Fibroblast of mammary gland (primary cell): ENCODE results near the gene ZNF804B.
"Not testable (repeated sequence)": the region's sequence is repeated elsewhere in the genome, so short reads cannot be mapped to it uniquely, and the experiment has no call there.

ENCODE experiments used
- DNase-seq: peaks from one replicate; pipeline ENCODE4 v3.0.0-alpha.2; 2010; ENCODE audit warnings: low read depth
- H3K4me3 ChIP-seq: 2 replicates; pipeline ENCODE4 v1.5.1; 2011; ENCODE audit warnings: low read depth, mild to moderate bottlenecking, low read length, moderate library complexity; ENCODE audit not compliant: control insufficient read depth
- TF ChIP-seq, protein P1 (sequence below): conservative IDR thresholded peaks from 2 replicates; pipeline ENCODE4 v1.5.1; 2011; ENCODE audit warnings: low read depth, low read length, inconsistent platforms; ENCODE audit not compliant: control insufficient read depth, insufficient read depth

Gene ZNF804B

DNA sequence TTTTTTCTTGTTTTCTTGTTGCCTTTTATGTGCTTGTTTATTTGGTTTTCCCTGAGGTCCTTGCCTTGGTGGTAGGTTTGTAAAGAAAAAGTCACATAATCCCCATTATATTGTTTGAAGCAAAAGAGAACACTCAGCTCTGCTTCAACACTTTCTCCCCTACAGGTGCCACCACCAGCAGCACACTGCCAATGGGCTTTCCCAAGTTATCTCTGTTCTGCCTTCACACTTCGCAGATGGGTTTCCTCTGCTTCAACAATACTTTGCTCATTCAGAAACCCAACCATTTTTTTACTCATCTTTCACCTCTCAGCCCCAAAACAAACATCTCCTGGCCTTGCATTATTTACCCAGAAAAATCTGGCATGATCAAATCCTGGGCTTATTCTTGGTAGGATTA, 411.1 kb downstream of the ZNF804B start:
- TF ChIP-seq, protein P1, sequence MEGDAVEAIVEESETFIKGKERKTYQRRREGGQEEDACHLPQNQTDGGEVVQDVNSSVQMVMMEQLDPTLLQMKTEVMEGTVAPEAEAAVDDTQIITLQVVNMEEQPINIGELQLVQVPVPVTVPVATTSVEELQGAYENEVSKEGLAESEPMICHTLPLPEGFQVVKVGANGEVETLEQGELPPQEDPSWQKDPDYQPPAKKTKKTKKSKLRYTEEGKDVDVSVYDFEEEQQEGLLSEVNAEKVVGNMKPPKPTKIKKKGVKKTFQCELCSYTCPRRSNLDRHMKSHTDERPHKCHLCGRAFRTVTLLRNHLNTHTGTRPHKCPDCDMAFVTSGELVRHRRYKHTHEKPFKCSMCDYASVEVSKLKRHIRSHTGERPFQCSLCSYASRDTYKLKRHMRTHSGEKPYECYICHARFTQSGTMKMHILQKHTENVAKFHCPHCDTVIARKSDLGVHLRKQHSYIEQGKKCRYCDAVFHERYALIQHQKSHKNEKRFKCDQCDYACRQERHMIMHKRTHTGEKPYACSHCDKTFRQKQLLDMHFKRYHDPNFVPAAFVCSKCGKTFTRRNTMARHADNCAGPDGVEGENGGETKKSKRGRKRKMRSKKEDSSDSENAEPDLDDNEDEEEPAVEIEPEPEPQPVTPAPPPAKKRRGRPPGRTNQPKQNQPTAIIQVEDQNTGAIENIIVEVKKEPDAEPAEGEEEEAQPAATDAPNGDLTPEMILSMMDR = no peak
- H3K4me3 ChIP-seq = no peak overlapping the region
- no peak for DNase-seq

DNA sequence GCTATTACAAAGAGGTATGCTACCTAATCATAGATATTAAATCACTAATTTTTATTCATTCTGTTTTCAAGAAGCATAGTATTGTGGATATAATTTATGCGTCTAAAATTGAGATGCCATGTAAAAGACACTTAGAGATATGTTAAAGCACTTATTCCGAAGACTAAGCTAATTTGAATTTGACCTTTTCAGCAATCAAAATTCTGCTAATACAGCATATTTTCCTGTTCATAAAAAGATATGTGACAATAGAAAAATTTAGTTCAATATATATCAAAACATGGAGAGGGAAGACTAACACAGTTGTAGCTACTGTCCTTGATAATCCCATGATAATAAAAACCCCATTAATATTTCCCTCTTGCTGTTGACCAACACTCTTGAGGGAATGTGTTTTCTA, 422.6 kb downstream of the ZNF804B start:
- no peak for DNase-seq
- TF ChIP-seq, protein P1 = no peak
- no peak overlapping the region for H3K4me3 ChIP-seq

DNA sequence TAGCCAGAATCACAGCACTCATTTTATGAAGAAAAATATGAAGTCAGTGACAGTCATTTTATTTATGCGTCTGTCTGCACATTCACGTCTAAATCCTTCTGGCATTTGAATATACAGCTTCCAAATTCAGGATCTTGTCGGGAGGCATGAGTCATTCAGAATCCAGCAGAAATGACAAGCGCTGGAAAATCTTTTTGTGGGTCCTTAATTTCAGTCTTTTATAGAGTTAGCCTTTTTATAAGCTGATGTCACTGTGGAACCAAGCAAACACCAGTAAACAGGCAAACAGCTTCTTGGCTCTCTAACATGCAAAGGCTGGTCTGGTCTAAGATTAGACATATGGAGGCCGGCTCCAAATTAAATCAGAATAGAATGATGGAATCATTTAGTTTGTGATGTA, 424.2 kb downstream of the ZNF804B start:
- TF ChIP-seq, protein P1 = no peak
- no peak for DNase-seq
- H3K4me3 ChIP-seq = no peak overlapping the region

DNA sequence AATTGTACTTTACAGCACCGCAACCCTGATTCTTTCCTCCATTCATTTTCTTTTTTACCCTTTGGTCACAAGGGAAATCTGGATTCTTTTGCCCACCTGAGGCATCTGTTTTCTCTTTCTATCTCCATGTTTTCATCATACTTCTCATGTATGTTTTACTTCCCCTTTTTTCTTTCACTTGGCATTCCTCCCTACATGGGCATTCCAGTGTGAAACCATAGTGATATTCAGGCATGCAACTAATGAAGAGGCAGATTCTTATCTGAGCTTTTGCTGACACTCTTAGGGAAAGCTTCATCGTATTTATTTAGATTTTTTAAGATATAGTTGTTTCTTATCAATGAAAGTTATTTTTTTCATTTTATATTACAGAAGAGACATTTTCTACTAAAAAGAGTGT, 441.3 kb downstream of the ZNF804B start:
- DNase-seq = no peak
- TF ChIP-seq, protein P1 = no peak
- H3K4me3 ChIP-seq = no peak overlapping the region

DNA sequence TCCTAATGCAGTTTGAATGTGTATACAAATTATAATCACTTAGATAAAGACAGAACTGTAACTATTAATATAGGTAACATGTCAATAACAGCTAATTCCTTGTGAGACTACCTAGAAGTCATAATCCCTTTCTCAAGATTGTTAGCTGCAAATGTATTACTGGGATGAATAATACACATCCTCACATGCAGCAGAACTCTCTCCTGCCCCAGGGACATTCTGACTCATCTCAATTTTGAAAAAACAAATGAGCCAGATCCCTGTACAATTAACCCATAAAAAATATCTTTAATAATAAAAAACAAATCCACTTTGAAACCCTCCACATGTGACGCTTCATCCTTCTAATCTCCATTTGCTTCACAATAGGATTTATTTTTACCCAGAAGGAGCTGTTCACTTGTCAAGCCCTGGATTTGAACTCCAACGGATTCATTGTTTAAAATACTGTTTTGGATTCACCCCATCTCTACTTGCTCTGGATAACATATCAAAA, 464.4 kb downstream of the ZNF804B start:
- peak; percentile 43 for DNase-seq
- TF ChIP-seq, protein P1 = no peak
- H3K4me3 ChIP-seq = no peak overlapping the region

DNA sequence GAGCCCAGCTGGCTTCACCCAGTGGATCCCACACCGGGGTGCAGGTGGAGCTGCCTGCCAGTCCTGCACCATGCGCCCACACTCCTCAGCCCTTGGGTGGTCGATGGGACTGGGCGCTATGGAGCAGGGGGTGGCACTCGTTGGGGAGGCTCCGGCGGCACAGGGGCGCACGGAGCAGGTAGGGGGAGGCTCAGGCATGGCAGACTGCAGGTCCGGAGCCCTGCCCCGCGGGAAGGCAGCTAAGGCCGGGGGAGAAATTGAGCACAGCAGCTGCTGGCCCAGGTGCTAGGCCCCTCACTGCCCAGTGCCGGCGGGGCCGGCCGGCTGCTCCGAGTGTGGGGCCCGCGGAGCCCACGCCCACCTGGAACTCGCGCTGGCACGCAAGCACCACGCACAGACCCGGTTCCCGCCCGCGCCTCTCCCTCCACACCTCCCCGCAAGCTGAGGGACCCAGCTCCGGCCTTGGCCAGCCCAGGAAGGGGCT, 469.2 kb downstream of the ZNF804B start:
- DNase-seq, H3K4me3 ChIP-seq: not testable (repeated sequence)

DNA sequence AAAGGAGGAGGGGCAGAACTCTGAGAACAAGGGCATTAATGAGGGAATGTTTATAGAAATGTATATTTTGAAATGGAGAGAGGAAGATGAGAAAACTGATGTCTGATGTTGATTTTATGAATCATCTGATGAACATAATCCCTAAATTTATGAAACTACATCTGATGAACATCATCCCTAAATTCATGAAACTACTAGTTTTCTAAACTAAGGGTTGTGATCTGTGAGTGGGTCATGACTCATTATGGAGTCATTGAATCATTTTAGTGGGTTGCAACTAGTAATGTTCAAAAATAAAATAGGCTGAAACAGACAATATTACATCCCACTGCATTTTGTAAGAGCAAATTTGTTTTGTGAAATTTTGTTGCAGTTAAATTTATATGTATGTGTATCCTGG, 478.7 kb downstream of the ZNF804B start:
- TF ChIP-seq, protein P1 = no peak
- H3K4me3 ChIP-seq = no peak overlapping the region
- DNase-seq = peak; percentile 82
